Tibial artery (tissue), 4 donors: ENCODE results near the gene SVOPL.

Experiments used
- DNase-seq, 2 donors: peaks; one replicate each; pipeline ENCODE4 v3.0.0-alpha.2; 2019
- H3K27ac ChIP-seq, 2 donors: fragments of 200-600 bp; sonication (generic) in 1 of 2; 1 replicate in 1 of 2; 2 replicates in 1 of 2; pipeline ENCODE4 v1.5.1; 2018 to 2019; ENCODE audit warnings: mild to moderate bottlenecking in 1 of 2
- H3K27me3 ChIP-seq, 2 donors: fragments of 200-600 bp; sonication (generic) in 1 of 2; one replicate each; pipeline versions ENCODE4 v1.5.1 to v1.6.0; 2016 to 2019
- H3K36me3 ChIP-seq, 3 donors: fragments of 200-600 bp; sonication (generic) in 2 of 3; one replicate each; pipeline ENCODE4 v1.5.1; 2016 to 2019; ENCODE audit warnings: mild to moderate bottlenecking in 2 of 3
- H3K4me1 ChIP-seq, 4 donors: fragments of 200-600 bp; sonication (generic) in 2 of 4; 1 replicate in 3 of 4; 2 replicates in 1 of 4; pipeline ENCODE4 v1.5.1; 2016 to 2019
- H3K4me3 ChIP-seq, 2 donors: fragments of 200-600 bp; sonication (generic) in 1 of 2; 1 replicate in 1 of 2; 2 replicates in 1 of 2; pipeline ENCODE4 v1.5.1; 2018 to 2019; ENCODE audit warnings: mild to moderate bottlenecking in 2 of 2
- H3K9me3 ChIP-seq, 3 donors: fragments of 200-600 bp; sonication (generic) in 1 of 3; one replicate each; pipeline ENCODE4 v1.5.1; 2016 to 2019
- CTCF ChIP-seq, 2 experiments: fragments of 200-600 bp in 1 of 2; fragments of 450-650 bp in 1 of 2; IDR thresholded peaks; one replicate each; pipeline ENCODE4 v1.5.1; 2017 to 2019; ENCODE audit warnings: antibody characterized with exemption in 2 of 2, mild to moderate bottlenecking in 1 of 2, moderate library complexity in 1 of 2
- intact Hi-C: fragments of 100-400 bp; cut with DNase I; formaldehyde crosslinking; loops from one replicate; pipeline ENCODE4 v1.15.0; 2023; ENCODE audit warnings: low total_unique reads

SVOPL gene

GRCh38 chr7:138568655-138569054, 132.5 kb downstream of the SVOPL start:
- no peak for DNase-seq
- H3K9me3 ChIP-seq, result peaks cover 0 to 29% (median 24%) of the 10 kb centered on the region in 3 donors
- no peaks in the 10 kb centered on the region for H3K27me3 ChIP-seq
- H3K27ac ChIP-seq, result no peak overlapping the region
- peaks cover 65 to 82% (median 74%) of the 10 kb centered on the region in 3 donors for H3K36me3 ChIP-seq
- no peak for TF ChIP-seq CTCF (IDR thresholded peaks at IDR 0.05)
- intact Hi-C loops, result no loop called here
- no peaks in the 10 kb centered on the region for H3K4me1 ChIP-seq
- H3K4me3 ChIP-seq, result no peak overlapping the region

- H3K4me1 ChIP-seq, result no peaks in the 10 kb centered on the region
- peaks cover 76 to 96% (median 88%) of the 10 kb centered on the region in 3 donors for H3K36me3 ChIP-seq
- peaks cover 0 to 44% (median 24%) of the 10 kb centered on the region in 3 donors for H3K9me3 ChIP-seq
- no peaks in the 10 kb centered on the region for H3K27me3 ChIP-seq
- no peak overlapping the region for H3K27ac ChIP-seq
- TF ChIP-seq CTCF (IDR thresholded peaks at IDR 0.05), result no peak
- no peak for DNase-seq
- H3K4me3 ChIP-seq, result no peak overlapping the region
- intact Hi-C loops, result no loop called here
Observed at GRCh38 chr7:138565451-138566114, 135.6 kb downstream of the SVOPL start.

GRCh38 chr7:138565071-138565450, 136.1 kb downstream of the SVOPL start:
- H3K27ac ChIP-seq, result no peak overlapping the region
- no peak for TF ChIP-seq CTCF (IDR thresholded peaks at IDR 0.05)
- no peaks in the 10 kb centered on the region for H3K27me3 ChIP-seq
- H3K4me1 ChIP-seq, result no peaks in the 10 kb centered on the region
- no peak overlapping the region for H3K4me3 ChIP-seq
- intact Hi-C loops, result no loop called here
- peaks cover 0 to 49% (median 24%) of the 10 kb centered on the region in 3 donors for H3K9me3 ChIP-seq
- H3K36me3 ChIP-seq, result peaks cover 80 to 96% (median 91%) of the 10 kb centered on the region in 3 donors
- DNase-seq, result no peak

GRCh38 chr7:138564365-138564764, 136.8 kb downstream of the SVOPL start:
- peaks cover 0 to 49% (median 24%) of the 10 kb centered on the region in 3 donors for H3K9me3 ChIP-seq
- no peaks in the 10 kb centered on the region for H3K4me1 ChIP-seq
- peaks cover 87 to 98% (median 93%) of the 10 kb centered on the region in 3 donors for H3K36me3 ChIP-seq
- TF ChIP-seq CTCF (IDR thresholded peaks at IDR 0.05), result no peak
- H3K4me3 ChIP-seq, result no peak overlapping the region
- no peak overlapping the region for H3K27ac ChIP-seq
- intact Hi-C loops, result no loop called here
- DNase-seq, result no peak
- H3K27me3 ChIP-seq, result no peaks in the 10 kb centered on the region

- peaks cover 88 to 98% (median 93%) of the 10 kb centered on the region in 3 donors for H3K36me3 ChIP-seq
- TF ChIP-seq CTCF (IDR thresholded peaks at IDR 0.05), result no peak
Observed at GRCh38 chr7:138563808-138564207, 137.4 kb downstream of the SVOPL start.

More at GRCh38 chr7:138563808-138564207, 137.4 kb downstream of the SVOPL start:
- Histone ChIP-seq H3K4me1 (no peaks in the 10 kb centered on the region), H3K27me3 (no peaks in the 10 kb centered on the region), H3K27ac (no peak overlapping the region), H3K4me3 (no peak overlapping the region), H3K9me3 (peaks cover 0 to 49% (median 24%) of the 10 kb centered on the region in 3 donors)
- intact Hi-C loops, result no loop called here
- DNase-seq, result no peak
